SK-N-SH treated with all-trans-retinoic acid at 6 μM for 48 hours (cell line): ENCODE results near the gene LPAR3.

Experiments
- ATAC-seq: fragments of 200-7000 bp; cut with Tn5 transposase; 3 replicates; pipeline ENCODE4 v1.9.1; 2020; ENCODE audit warnings: mild to moderate bottlenecking, moderate library complexity
- BACH2 ChIP-seq: fragments of 250-450 bp; sonication (Bioruptor Pico); IDR thresholded peaks from 2 replicates; pipeline ENCODE4 v1.9.0; 2021; ENCODE audit warnings: mild to moderate bottlenecking, borderline replicate concordance
- CSDC2 ChIP-seq: fragments of 250-450 bp; sonication (Bioruptor Pico); IDR thresholded peaks from 2 replicates; pipeline ENCODE4 v1.5.0; 2020; ENCODE audit warnings: mild to moderate bottlenecking, moderate library complexity
- ESRRG ChIP-seq: fragments of 250-450 bp; sonication (Bioruptor Pico); IDR thresholded peaks from 2 replicates; pipeline ENCODE4 v1.6.1; 2021; ENCODE audit warnings: mild to moderate bottlenecking
- GLIS3 ChIP-seq: fragments of 250-450 bp; sonication (Bioruptor Pico); IDR thresholded peaks from 2 replicates; pipeline ENCODE4 v1.5.0; 2020; ENCODE audit warnings: mild to moderate bottlenecking, moderate library complexity
- ISL1 ChIP-seq: fragments of 250-450 bp; sonication (Bioruptor Pico); IDR thresholded peaks from 2 replicates; pipeline ENCODE4 v2.1.2; 2022; ENCODE audit warnings: mild to moderate bottlenecking, moderate library complexity
- OSR1 ChIP-seq: fragments of 250-450 bp; sonication (Bioruptor Pico); IDR thresholded peaks from 2 replicates; pipeline ENCODE4 v1.8.0; 2022; ENCODE audit warnings: moderate library complexity, mild to moderate bottlenecking, inconsistent platforms
- PPARA ChIP-seq: fragments of 250-450 bp; sonication (Bioruptor Pico); IDR thresholded peaks from 2 replicates; pipeline ENCODE4 v1.5.0; 2020; ENCODE audit warnings: mild to moderate bottlenecking, borderline replicate concordance
- RARB ChIP-seq: fragments of 250-450 bp; sonication (Bioruptor Pico); IDR thresholded peaks from 2 replicates; pipeline ENCODE4 v1.8.0; 2021; ENCODE audit warnings: mild to moderate bottlenecking, moderate library complexity
- SNAI2 ChIP-seq: fragments of 250-450 bp; sonication (Bioruptor Pico); IDR thresholded peaks from 2 replicates; pipeline ENCODE4 v1.5.0; 2020; ENCODE audit warnings: mild to moderate bottlenecking, moderate library complexity
- TCF4 ChIP-seq: fragments of 250-450 bp; sonication (Bioruptor Pico); IDR thresholded peaks from 2 replicates; pipeline ENCODE4 v1.8.0; 2021; ENCODE audit warnings: mild to moderate bottlenecking, moderate library complexity, borderline replicate concordance
- TOX ChIP-seq: fragments of 250-450 bp; sonication (Bioruptor Pico); IDR thresholded peaks from 2 replicates; pipeline ENCODE4 v1.8.0; 2021; ENCODE audit warnings: mild to moderate bottlenecking, moderate library complexity, borderline replicate concordance
- ZC3H10 ChIP-seq: fragments of 250-450 bp; sonication (Bioruptor Pico); IDR thresholded peaks from 2 replicates; pipeline ENCODE4 v1.5.1; 2021; ENCODE audit warnings: mild to moderate bottlenecking, moderate library complexity
- ZNF565 ChIP-seq: fragments of 450-650 bp; formaldehyde crosslinking; conservative IDR thresholded peaks from 2 replicates; pipeline ENCODE4 v1.5.0; 2020; ENCODE audit warnings: low read depth, mild to moderate bottlenecking, moderate library complexity
- ZNF70 ChIP-seq: fragments of 450-650 bp; formaldehyde crosslinking; IDR thresholded peaks from 2 replicates; pipeline ENCODE4 v1.5.0; 2020; ENCODE audit warnings: mild to moderate bottlenecking, moderate library complexity
- ZNF8 ChIP-seq: fragments of 450-650 bp; formaldehyde crosslinking; IDR thresholded peaks from 2 replicates; pipeline ENCODE4 v1.5.0; 2020; ENCODE audit warnings: mild to moderate bottlenecking, moderate library complexity
- TF ChIP-seq, protein P1 (sequence below): fragments of 250-450 bp; sonication (Bioruptor Pico); IDR thresholded peaks from 2 replicates; pipeline ENCODE4 v1.5.1; 2020; ENCODE audit warnings: low read depth, mild to moderate bottlenecking, moderate library complexity
- TF ChIP-seq, protein P2 (sequence below): fragments of 250-450 bp; sonication (Bioruptor Pico); IDR thresholded peaks from 2 replicates; pipeline ENCODE4 v1.8.0; 2020; ENCODE audit warnings: mild to moderate bottlenecking, moderate library complexity, borderline replicate concordance
- TF ChIP-seq, protein P3 (sequence below): fragments of 250-450 bp; sonication (Bioruptor Pico); IDR thresholded peaks from 2 replicates; pipeline ENCODE4 v1.5.1; 2021; ENCODE audit warnings: mild to moderate bottlenecking, moderate library complexity
- TF ChIP-seq, protein P4 (sequence below): fragments of 250-450 bp; sonication (Bioruptor Pico); IDR thresholded peaks from 2 replicates; pipeline ENCODE4 v1.5.0; 2020; ENCODE audit warnings: mild to moderate bottlenecking, moderate library complexity
- TF ChIP-seq, protein P5 (sequence below): fragments of 250-450 bp; sonication (Bioruptor Pico); IDR thresholded peaks from 2 replicates; pipeline ENCODE4 v1.8.0; 2021; ENCODE audit warnings: low read depth, mild to moderate bottlenecking, moderate library complexity, borderline replicate concordance

The LPAR3 gene

DNA sequence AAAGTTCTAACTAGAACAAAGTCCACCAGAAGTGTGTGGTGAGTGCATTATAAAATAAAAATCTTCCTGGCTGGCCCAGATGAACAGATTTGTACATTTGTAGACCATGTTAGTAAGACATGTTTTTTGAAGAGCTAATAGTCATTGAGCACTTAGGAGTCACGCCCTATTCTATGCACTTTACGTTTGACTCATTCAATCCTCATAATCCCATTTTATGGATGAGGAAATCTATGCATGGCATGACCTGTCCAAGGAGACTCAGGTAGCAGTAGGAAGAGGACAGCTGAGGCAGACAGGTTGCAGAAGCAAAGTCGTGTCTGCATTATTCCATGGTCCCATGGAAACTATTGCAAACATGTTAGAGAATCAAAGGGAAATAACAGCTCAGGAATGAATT lies 30.3 kb upstream of the LPAR3 start (continued):
- TF ChIP-seq, protein P1, sequence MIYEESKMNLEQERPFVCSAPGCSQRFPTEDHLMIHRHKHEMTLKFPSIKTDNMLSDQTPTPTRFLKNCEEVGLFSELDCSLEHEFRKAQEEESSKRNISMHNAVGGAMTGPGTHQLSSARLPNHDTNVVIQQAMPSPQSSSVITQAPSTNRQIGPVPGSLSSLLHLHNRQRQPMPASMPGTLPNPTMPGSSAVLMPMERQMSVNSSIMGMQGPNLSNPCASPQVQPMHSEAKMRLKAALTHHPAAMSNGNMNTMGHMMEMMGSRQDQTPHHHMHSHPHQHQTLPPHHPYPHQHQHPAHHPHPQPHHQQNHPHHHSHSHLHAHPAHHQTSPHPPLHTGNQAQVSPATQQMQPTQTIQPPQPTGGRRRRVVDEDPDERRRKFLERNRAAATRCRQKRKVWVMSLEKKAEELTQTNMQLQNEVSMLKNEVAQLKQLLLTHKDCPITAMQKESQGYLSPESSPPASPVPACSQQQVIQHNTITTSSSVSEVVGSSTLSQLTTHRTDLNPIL (CRISPR knock-in tag) = no peak
- TF ChIP-seq ZC3H10 = no peak

DNA sequence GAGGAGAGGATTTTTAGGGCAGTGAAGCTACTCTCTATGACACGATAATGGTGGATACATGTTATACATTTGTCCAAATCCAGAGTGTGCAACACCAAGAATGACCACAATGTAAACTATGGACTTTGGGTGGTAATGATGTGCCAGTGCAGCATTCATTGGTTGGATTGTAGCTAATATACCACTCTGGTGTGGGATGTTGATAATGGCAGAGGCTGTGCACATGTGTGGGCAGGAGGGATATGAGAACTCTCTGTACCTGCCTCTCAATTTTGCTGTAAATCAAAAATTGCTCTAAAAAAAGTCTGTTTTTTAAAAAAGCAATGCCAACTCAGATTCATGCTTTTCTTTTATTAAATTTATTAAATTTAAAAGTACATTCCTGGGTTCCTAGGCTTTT lies 27.2 kb upstream of the LPAR3 start:
- ATAC-seq = no peak
- TF ChIP-seq SNAI2 (CRISPR knock-in tag) (no peak), BACH2 (CRISPR knock-in tag) (no peak), ESRRG (CRISPR knock-in tag) (no peak), RARB (CRISPR knock-in tag) (no peak), CSDC2 (CRISPR knock-in tag) (no peak), TOX (CRISPR knock-in tag) (no peak), TCF4 (no peak), ZNF565 (CRISPR knock-in tag) (no peak), ZNF8 (CRISPR knock-in tag) (no peak), OSR1 (CRISPR knock-in tag) (no peak), GLIS3 (no peak)
- TF ChIP-seq, protein P2, sequence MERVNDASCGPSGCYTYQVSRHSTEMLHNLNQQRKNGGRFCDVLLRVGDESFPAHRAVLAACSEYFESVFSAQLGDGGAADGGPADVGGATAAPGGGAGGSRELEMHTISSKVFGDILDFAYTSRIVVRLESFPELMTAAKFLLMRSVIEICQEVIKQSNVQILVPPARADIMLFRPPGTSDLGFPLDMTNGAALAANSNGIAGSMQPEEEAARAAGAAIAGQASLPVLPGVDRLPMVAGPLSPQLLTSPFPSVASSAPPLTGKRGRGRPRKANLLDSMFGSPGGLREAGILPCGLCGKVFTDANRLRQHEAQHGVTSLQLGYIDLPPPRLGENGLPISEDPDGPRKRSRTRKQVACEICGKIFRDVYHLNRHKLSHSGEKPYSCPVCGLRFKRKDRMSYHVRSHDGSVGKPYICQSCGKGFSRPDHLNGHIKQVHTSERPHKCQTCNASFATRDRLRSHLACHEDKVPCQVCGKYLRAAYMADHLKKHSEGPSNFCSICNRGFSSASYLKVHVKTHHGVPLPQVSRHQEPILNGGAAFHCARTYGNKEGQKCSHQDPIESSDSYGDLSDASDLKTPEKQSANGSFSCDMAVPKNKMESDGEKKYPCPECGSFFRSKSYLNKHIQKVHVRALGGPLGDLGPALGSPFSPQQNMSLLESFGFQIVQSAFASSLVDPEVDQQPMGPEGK (CRISPR knock-in tag) = no peak
- TF ChIP-seq, protein P3, sequence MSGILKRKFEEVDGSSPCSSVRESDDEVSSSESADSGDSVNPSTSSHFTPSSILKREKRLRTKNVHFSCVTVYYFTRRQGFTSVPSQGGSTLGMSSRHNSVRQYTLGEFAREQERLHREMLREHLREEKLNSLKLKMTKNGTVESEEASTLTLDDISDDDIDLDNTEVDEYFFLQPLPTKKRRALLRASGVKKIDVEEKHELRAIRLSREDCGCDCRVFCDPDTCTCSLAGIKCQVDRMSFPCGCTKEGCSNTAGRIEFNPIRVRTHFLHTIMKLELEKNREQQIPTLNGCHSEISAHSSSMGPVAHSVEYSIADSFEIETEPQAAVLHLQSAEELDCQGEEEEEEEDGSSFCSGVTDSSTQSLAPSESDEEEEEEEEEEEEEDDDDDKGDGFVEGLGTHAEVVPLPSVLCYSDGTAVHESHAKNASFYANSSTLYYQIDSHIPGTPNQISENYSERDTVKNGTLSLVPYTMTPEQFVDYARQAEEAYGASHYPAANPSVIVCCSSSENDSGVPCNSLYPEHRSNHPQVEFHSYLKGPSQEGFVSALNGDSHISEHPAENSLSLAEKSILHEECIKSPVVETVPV = no peak
- TF ChIP-seq, protein P4, sequence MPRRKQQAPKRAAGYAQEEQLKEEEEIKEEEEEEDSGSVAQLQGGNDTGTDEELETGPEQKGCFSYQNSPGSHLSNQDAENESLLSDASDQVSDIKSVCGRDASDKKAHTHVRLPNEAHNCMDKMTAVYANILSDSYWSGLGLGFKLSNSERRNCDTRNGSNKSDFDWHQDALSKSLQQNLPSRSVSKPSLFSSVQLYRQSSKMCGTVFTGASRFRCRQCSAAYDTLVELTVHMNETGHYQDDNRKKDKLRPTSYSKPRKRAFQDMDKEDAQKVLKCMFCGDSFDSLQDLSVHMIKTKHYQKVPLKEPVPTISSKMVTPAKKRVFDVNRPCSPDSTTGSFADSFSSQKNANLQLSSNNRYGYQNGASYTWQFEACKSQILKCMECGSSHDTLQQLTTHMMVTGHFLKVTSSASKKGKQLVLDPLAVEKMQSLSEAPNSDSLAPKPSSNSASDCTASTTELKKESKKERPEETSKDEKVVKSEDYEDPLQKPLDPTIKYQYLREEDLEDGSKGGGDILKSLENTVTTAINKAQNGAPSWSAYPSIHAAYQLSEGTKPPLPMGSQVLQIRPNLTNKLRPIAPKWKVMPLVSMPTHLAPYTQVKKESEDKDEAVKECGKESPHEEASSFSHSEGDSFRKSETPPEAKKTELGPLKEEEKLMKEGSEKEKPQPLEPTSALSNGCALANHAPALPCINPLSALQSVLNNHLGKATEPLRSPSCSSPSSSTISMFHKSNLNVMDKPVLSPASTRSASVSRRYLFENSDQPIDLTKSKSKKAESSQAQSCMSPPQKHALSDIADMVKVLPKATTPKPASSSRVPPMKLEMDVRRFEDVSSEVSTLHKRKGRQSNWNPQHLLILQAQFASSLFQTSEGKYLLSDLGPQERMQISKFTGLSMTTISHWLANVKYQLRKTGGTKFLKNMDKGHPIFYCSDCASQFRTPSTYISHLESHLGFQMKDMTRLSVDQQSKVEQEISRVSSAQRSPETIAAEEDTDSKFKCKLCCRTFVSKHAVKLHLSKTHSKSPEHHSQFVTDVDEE (CRISPR knock-in tag) = no peak
- TF ChIP-seq, protein P1 (CRISPR knock-in tag) = no peak
- TF ChIP-seq, all 23 proteins: peak for 0

DNA sequence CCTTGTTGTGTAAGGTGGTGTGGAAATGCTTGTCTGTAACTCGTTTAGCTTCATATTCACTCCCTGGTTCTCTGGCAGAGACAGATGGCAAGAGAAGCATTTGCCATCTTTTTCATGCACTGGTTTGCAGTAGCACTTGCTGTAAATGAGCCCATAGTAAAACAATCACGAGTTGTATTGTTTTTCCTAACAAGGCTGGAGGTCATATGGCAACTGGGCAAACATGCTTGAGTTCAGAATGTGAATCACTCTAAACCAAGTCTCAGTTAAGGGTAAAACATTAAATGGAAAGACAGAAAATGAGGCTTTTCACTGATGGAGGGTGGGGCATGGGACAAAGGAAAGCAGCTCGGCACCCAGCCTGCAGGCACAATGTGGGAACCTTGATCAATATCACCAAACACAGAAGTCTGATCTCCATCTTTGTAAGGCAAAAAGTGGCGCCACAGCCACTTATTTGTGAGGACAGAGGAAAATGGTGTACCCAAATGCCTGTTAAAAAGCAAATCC lies 26.5 kb upstream of the LPAR3 start:
- no peak for ATAC-seq
- TF ChIP-seq, protein P5, sequence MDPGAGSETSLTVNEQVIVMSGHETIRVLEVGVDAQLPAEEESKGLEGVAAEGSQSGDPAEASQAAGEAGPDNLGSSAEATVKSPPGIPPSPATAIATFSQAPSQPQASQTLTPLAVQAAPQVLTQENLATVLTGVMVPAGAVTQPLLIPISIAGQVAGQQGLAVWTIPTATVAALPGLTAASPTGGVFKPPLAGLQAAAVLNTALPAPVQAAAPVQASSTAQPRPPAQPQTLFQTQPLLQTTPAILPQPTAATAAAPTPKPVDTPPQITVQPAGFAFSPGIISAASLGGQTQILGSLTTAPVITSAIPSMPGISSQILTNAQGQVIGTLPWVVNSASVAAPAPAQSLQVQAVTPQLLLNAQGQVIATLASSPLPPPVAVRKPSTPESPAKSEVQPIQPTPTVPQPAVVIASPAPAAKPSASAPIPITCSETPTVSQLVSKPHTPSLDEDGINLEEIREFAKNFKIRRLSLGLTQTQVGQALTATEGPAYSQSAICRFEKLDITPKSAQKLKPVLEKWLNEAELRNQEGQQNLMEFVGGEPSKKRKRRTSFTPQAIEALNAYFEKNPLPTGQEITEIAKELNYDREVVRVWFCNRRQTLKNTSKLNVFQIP (CRISPR knock-in tag) = no peak
- TF ChIP-seq ZNF70 (CRISPR knock-in tag) (no peak), BACH2 (CRISPR knock-in tag) (no peak), ZC3H10 (no peak), ESRRG (CRISPR knock-in tag) (no peak), ZNF8 (CRISPR knock-in tag) (no peak), GLIS3 (no peak), PPARA (CRISPR knock-in tag) (no peak), CSDC2 (CRISPR knock-in tag) (no peak), RARB (CRISPR knock-in tag) (no peak), ISL1 (CRISPR knock-in tag) (no peak)
- TF ChIP-seq, protein P4 (CRISPR knock-in tag) = no peak
- TF ChIP-seq, protein P2 (CRISPR knock-in tag) = no peak
- TF ChIP-seq, protein P3 = no peak
